ENCODE results near the gene TSKS.

- TF ChIP-seq CTCF (IDR thresholded peaks at IDR 0.05) (no peak), POLR2A (IDR thresholded peaks at IDR 0.05) (no peak)
These were observed 18.3 kb upstream of the TSKS start for GRCh38 chr19:49781394-49781793.
